HG03135 (cell line): ENCODE measurements around the gene IGF1R.
A peak's percentile ranks its signal among the peaks of the same experiment; 100 is the strongest.

Experiments
- ATAC-seq: cut with Tn5 transposase; IDR thresholded peaks from one replicate; pipeline ENCODE4 v1.9.1; 2021; ENCODE audit warnings: mild to moderate bottlenecking, moderate library complexity; ENCODE audit not compliant: unreplicated experiment

Gene IGF1R

DNA sequence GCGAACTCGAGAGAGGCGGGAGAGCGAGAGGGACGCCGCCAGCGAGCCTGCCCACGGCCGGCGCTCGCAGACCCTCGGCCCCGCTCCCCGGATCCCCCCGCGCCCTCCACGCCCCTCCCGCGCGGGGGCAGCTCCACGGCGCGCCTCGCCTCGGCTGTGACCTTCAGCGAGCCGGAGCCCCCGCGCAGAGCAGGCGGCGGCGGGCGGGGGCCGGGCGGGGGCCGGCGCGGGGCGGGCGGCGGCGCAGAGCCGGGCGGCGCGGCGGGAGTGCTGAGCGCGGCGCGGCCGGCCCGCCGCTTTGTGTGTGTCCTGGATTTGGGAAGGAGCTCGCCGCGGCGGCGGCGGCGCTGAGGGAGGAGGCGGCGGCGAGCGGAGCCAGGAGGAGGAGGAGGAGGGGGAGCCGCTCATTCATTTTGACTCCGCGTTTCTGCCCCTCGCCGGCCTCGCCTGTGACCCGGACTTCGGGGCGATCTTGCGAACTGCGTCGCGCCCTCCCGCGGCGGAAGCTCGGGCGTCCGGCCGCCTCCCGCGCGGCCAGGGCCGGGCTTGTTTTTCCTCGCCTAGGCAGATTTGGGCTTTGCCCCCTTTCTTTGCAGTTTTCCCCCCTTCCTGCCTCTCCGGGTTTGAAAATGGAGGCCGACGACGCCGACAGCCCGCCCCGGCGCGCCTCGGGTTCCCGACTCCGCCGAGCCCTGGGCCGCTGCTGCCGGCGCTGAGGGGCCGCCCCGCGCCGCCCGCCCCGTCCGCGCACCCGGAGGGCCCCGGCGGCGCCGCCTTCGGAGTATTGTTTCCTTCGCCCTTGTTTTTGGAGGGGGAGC lies 524 bp downstream of the IGF1R start:
- ATAC-seq, result peak; percentile 25

DNA sequence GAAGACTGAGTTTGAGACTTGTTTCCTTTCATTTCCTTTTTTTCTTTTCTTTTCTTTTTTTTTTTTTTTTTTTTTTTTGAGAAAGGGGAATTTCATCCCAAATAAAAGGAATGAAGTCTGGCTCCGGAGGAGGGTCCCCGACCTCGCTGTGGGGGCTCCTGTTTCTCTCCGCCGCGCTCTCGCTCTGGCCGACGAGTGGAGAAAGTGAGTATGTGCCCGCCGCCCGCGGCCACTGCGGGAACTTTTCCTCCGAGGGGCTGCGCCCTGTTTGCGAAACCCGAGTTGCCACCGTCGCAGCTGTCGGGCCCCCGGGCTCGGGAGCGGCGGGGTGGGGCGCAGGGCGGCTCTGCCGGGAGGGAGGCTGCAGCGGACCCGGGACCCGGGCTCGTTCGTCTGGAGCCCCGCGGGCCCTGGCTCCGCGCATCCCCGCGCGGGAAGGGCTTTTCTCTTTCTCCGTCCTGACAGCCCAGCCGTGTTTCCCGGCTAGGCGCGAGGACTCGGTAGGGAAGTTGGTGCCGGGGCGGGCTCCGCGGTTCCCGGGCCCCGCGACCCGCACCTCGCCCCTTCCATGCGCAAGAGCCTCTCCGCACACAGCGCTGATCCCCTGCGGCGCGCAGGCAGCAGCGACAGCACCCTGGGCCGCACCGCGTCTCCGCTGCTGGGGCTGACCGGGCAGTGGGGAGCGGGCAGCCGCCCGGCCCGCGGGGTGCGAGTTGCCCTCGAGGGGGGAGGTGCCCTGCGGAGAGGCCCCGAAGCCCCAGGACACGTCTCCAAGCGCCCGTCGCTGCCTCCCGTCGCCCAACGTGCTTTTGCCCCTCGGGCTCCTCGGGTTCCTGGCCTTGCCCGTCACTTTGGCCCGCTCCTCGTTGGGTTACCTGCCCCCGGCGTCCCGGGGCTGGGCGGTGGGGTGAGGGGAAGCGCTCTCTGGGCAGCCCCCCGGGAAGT lies 1.4 kb downstream of the IGF1R start:
- no peak for ATAC-seq

GRCh38 chr15:98650417-98651035 lies 2.2 kb downstream of the IGF1R start:
- ATAC-seq, result no peak

DNA sequence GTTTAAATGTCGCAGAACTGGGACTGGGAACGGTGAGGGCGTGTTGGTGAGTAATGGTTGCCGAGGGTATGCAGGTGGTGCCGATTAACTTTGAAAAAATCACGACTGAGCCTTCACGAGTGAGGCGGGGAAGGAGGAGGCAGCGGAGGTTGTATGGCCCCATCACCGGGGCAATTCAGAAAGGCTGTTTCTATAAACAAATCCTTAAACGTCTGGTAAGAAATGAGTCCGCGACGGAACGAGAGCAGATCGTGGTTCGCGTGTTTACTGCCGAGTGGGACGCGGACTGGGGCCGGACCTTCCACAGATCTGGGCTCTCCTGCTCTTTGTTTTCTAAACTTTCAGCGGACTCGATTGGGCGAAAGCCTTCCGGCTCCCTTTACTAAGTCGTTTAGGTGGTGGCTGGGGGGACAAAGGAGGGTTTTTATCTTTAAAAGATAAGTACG lies 2.7 kb downstream of the IGF1R start:
- ATAC-seq, result no peak

DNA sequence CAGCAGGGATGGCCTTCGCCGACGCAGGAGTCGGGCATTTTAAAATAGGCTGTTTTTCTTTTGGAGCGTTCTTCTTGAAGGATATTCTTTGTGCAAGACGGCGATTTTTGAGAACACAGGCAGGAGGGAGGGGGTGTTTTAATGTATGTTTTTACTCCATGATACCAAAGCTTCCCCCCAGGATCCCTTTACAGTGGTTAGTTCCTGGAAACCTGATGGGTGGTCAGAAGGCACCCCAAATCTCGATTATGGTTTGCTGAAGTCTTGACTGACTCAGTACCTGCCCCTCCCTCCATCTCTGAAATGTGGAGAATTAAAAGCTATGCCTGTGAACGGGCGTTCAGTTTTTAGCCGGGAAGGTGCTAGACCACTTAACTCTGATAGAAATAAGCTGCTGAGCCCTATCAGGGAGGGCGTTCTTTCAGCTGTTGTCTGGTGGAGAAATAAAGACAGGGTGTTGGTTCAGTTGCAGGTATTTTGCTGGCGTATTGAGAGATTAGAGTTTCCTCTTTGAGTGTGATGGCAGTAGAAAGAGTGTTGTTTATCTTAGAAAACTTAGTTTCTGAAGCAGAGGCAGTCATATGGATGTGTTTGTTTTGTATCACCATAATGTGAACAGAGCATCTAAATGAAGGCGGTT lies 3.4 kb downstream of the IGF1R start:
- no peak for ATAC-seq

- no peak for ATAC-seq
Measured at GRCh38 chr15:98653686-98654085, 5.3 kb downstream of the IGF1R start.

GRCh38 chr15:98654790-98655360 lies 6.5 kb downstream of the IGF1R start:
- no peak for ATAC-seq

- no peak for ATAC-seq
Measured at GRCh38 chr15:98655732-98656131, 7.4 kb downstream of the IGF1R start.

DNA sequence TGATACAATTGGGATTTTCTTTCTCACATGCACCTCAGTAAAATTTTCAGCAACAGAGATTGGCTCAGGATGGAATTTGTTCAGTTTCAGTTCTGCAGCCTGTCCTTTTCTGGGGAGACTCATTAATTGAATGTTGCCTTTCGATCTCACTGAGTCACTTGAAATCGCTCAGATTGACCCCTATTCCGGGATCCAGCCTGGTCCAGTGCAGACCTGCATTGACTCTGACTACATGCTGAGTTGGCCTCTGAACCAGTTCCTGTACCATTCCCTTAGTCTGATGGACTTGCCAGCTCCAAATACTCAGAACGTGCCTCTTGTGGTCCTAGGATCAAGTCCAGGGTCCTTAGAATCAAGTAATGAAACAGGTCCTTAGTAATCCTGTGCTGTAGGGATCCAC lies 9.4 kb downstream of the IGF1R start:
- ATAC-seq, result no peak

GRCh38 chr15:98658831-98659699 lies 10.7 kb downstream of the IGF1R start:
- ATAC-seq, result peak; percentile 88

DNA sequence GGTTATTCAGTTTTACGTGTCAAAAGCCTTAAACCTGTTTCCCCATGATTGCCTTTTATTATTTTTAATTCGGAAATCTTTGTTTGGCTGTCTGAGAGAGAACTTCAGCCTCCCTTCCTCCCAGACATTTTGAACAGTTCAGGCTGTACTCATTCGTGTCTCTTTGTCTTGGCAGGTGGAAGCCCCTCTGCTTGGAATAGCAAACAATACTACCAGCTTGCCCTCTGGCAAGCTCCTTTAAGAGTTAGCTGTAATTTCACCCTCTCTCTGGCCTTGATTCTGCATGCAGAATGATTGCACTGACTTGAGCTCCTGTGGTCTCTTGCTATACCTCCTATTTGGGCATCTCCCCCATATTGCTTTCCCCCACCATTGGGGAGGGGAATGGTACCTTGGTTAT lies 11.7 kb downstream of the IGF1R start:
- no peak for ATAC-seq

GRCh38 chr15:98663045-98663444 lies 14.7 kb downstream of the IGF1R start:
- no peak for ATAC-seq

DNA sequence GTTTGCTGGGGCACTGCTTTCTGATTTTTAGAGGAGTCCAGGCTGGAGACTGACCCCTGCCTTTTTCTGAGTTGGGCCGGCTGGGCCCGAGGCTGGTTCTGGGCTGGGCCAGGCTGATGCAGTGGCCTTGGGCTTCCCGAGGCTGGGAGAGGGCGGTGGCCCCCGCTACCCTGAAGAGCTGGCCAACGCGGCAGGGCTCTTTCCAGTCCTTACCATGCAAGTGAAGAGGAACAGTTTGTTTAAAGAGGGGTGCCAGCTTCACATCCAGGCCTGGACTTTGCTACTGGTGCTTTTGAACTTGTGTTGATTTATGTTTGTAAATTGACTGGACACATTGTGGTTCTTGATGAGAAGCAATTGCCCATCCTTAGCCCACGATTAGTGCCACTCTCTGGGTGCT lies 15.3 kb downstream of the IGF1R start:
- no peak for ATAC-seq

DNA sequence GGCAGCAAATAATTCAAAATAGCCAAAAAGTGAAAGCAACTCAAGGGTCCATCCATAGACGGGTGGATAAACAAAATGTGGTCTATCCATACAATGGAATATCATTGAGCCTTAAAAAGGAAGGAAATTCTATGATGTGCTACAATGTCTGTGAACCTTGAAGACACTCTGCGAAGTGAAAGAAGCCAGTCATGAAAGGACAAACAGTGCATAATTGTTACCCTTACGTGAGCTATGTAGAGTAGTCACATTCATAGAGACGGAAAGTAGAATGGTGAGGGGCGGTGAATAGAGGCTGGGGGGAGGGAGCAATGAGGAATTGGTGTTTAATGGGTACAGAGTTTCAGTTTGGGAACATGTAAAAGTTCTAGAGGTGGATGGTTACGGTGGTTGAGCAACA lies 18.1 kb downstream of the IGF1R start:
- ATAC-seq, result no peak

GRCh38 chr15:98666841-98667240 lies 18.5 kb downstream of the IGF1R start:
- no peak for ATAC-seq

GRCh38 chr15:98667521-98668179 lies 19.3 kb downstream of the IGF1R start:
- ATAC-seq, result no peak

GRCh38 chr15:98668566-98669308 lies 20.4 kb downstream of the IGF1R start:
- no peak for ATAC-seq

GRCh38 chr15:98669638-98670037 lies 21.3 kb downstream of the IGF1R start:
- no peak for ATAC-seq
